GM21786 (cell line): Measurements from ENCODE around the gene ZNF529.

Source experiments
- ATAC-seq: cut with Tn5 transposase; IDR thresholded peaks from one replicate; pipeline ENCODE4 v1.9.1; 2021; ENCODE audit not compliant: unreplicated experiment

Gene ZNF529

GRCh38 chr19:36514012-36514612 lies 59.0 kb downstream of the ZNF529 start:
- no peak for ATAC-seq

GRCh38 chr19:36508325-36508724 lies 64.8 kb downstream of the ZNF529 start:
- no peak for ATAC-seq

- ATAC-seq: no peak
Measured at GRCh38 chr19:36501973-36502372, 71.1 kb downstream of the ZNF529 start.

- no peak for ATAC-seq
Measured at GRCh38 chr19:36497001-36497400, 76.1 kb downstream of the ZNF529 start.
